Fibroblast of lung (primary cell): Measurements from ENCODE around the gene WWTR1. TPM values are rescaled to one million over a fixed set of nuclear protein-coding genes. Genes with fewer than 3 reads are reported as not detected.

Experiments
- DNase-seq, 2 donors: peaks; one replicate each; pipeline versions ENCODE4 v3.0.0 to v3.0.0-alpha.2; 2010; ENCODE audit warnings: low read depth in 2 of 2
- H2AFZ ChIP-seq: 2 replicates; pipeline ENCODE4 v1.5.1; 2012; ENCODE audit warnings: low read length, control low read depth, inconsistent platforms
- H3K27ac ChIP-seq: 2 replicates; pipeline ENCODE4 v1.5.1; 2011; ENCODE audit warnings: low read length, control low read depth; ENCODE audit not compliant: insufficient read depth
- H3K27me3 ChIP-seq: 2 replicates; pipeline ENCODE4 v1.5.1; 2011; ENCODE audit warnings: mild to moderate bottlenecking, low read length; ENCODE audit not compliant: control insufficient read depth, insufficient read depth
- H3K36me3 ChIP-seq: 2 replicates; pipeline ENCODE4 v1.5.1; 2011; ENCODE audit warnings: low read length; ENCODE audit not compliant: control insufficient read depth, insufficient read depth
- H3K4me1 ChIP-seq: 2 replicates; pipeline ENCODE4 v1.5.1; 2011; ENCODE audit warnings: low read length; ENCODE audit not compliant: control insufficient read depth, insufficient read depth; ENCODE audit errors: extremely low read depth
- H3K4me2 ChIP-seq: 2 replicates; pipeline ENCODE4 v1.5.1; 2011; ENCODE audit warnings: low read length, control low read depth; ENCODE audit not compliant: insufficient read depth; ENCODE audit errors: extremely low read depth
- H3K4me3 ChIP-seq, 4 experiments: fragments of 200-600 bp in 1 of 4; sonication (generic) in 1 of 4; replicated peaks in 1 of 4; 2 replicates each; pipeline ENCODE4 v1.5.1; 2011 to 2016; ENCODE audit warnings: low read length in 4 of 4, low read depth in 3 of 4, mild to moderate bottlenecking in 3 of 4, control low read depth in 2 of 4, inconsistent platforms in 1 of 4, mixed read lengths in 1 of 4; ENCODE audit not compliant: insufficient read depth in 1 of 4; ENCODE audit errors: control extremely low read depth in 1 of 4
- H3K79me2 ChIP-seq: 2 replicates; pipeline ENCODE4 v1.5.1; 2012; ENCODE audit warnings: mild to moderate bottlenecking, low read length, inconsistent platforms; ENCODE audit not compliant: control insufficient read depth, insufficient read depth
- H3K9ac ChIP-seq: 2 replicates; pipeline ENCODE4 v1.5.1; 2011; ENCODE audit warnings: mild to moderate bottlenecking, low read length, control low read depth; ENCODE audit not compliant: insufficient read depth
- H3K9me3 ChIP-seq: 2 replicates; pipeline ENCODE4 v1.5.1; 2012; ENCODE audit warnings: low read depth, low read length; ENCODE audit not compliant: control insufficient read depth, insufficient read depth
- H4K20me1 ChIP-seq: 2 replicates; pipeline ENCODE4 v1.5.1; 2011; ENCODE audit warnings: low read length; ENCODE audit not compliant: control insufficient read depth, insufficient read depth; ENCODE audit errors: extremely low read depth
- EZH2 ChIP-seq: IDR thresholded peaks from 2 replicates; pipeline ENCODE4 v1.5.1; 2012; ENCODE audit warnings: low read length, control low read depth, mild to moderate bottlenecking; ENCODE audit errors: missing control alignments
- polyA plus RNA-seq, 2 donors: library from polyadenylated mRNA; depleted of rRNA in 1 of 2; stranded (reverse) in 1 of 2; unstranded in 1 of 2; fragments of >200 nt; gene quantifications; 2 replicates each; pipeline ENCODE4 v1.2.1, GENCODE V29; 2011 to 2012; ENCODE audit warnings: missing spikeins in 1 of 2
- total RNA-seq: library from RNA; depleted of rRNA; stranded (reverse); fragments of >200 nt; gene quantifications from 2 replicates; pipeline ENCODE4 v1.2.1, GENCODE V29; 2014
- TF ChIP-seq, protein P1 (sequence below), 2 donors: IDR thresholded peaks in 1 of 2; conservative IDR thresholded peaks in 1 of 2; 1 replicate in 1 of 2; 2 replicates in 1 of 2; pipeline ENCODE4 v1.5.1; 2011 to 2012; ENCODE audit warnings: low read length in 2 of 2, control low read depth in 1 of 2, inconsistent platforms in 1 of 2, low read depth in 1 of 2, mild to moderate bottlenecking in 1 of 2

WWTR1 gene
- total and polyA plus RNA-seq, 2 donors (not counting 1 experiment from before 2014, with no cell fraction given), result 13.7 to 71.5 TPM

DNA sequence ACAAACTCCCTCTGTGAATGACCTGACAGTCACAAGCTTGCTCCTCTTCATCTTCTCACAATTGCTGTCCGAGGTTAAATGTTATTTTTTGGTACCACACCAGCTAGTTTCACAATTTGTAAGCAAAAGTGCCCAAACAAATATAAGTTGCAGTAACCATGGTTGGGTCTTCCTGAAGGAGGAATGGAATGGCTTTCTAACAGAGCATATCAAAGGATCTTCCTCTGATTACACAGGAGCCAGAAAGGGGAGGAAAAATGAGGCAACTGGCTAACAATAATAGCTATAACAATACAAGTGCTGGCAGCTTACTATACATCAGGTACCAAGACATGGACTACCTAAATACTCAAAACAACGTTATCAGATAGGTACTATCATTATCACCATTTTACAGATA, 90.4 kb downstream of the WWTR1 start:
- no peak overlapping the region for H3K4me3 ChIP-seq
- peaks cover 2% of the 10 kb centered on the region for H3K36me3 ChIP-seq
- H3K27me3 ChIP-seq, result no peaks in the 10 kb centered on the region
- H2AFZ ChIP-seq, result no peak overlapping the region
- no peak overlapping the region for H3K4me2 ChIP-seq
- H3K27ac ChIP-seq, result peak overlapping the region; percentile 9
- H3K4me1 ChIP-seq, result peaks cover 7% of the 10 kb centered on the region
- no peaks in the 10 kb centered on the region for H4K20me1 ChIP-seq
- DNase-seq, result no peak
- H3K79me2 ChIP-seq, result peaks cover 29% of the 10 kb centered on the region
- no peak overlapping the region for H3K9ac ChIP-seq
- TF ChIP-seq, protein P1, sequence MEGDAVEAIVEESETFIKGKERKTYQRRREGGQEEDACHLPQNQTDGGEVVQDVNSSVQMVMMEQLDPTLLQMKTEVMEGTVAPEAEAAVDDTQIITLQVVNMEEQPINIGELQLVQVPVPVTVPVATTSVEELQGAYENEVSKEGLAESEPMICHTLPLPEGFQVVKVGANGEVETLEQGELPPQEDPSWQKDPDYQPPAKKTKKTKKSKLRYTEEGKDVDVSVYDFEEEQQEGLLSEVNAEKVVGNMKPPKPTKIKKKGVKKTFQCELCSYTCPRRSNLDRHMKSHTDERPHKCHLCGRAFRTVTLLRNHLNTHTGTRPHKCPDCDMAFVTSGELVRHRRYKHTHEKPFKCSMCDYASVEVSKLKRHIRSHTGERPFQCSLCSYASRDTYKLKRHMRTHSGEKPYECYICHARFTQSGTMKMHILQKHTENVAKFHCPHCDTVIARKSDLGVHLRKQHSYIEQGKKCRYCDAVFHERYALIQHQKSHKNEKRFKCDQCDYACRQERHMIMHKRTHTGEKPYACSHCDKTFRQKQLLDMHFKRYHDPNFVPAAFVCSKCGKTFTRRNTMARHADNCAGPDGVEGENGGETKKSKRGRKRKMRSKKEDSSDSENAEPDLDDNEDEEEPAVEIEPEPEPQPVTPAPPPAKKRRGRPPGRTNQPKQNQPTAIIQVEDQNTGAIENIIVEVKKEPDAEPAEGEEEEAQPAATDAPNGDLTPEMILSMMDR (conservative IDR thresholded peaks at IDR 0.05 in 1 of 2, IDR thresholded peaks at IDR 0.05 in 1 of 2; ENCODE audit: low read depth in 1 of 2, low read length in 2 of 2), result no peak
- no peak for TF ChIP-seq EZH2
- H3K9me3 ChIP-seq, result no peaks in the 10 kb centered on the region

DNA sequence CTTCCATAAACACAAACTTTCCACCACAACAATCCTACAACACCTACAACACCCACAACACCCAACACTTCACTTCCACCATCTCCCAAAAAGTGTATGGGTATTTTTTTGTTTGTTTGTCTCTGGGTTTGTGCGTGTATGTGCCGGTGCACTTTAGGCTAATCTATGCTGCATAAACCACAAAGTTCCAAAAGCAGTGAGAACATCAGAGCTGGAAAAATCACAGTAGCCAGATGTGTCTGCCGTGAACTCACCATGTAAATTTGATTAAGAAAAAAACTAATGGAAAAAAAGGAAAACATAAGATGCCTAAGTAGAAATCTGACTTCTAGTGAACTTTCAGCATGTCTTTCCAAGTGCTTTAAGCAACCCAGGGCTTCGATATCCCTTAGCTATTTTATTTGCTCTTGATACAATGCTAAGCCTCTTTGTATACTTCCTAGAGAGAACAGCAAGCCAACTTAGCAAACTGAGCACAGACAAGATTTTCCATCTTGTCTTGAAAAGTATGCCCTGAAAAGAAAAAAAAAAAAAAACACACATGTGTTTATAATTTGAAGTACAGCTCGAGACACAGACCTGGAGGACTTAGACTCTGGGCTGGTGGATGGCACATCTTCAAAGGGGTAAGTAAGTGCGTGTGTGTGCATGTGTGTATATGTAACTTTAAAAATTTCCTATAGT, 91.4 kb downstream of the WWTR1 start:
- H3K27me3 ChIP-seq, result no peaks in the 10 kb centered on the region
- peak; percentile 42 to 74 for DNase-seq
- H3K4me1 ChIP-seq, result peaks cover 4% of the 10 kb centered on the region
- no peak overlapping the region for H2AFZ ChIP-seq
- peaks cover 2% of the 10 kb centered on the region for H3K36me3 ChIP-seq
- H3K9me3 ChIP-seq, result no peaks in the 10 kb centered on the region
- H3K79me2 ChIP-seq, result peaks cover 29% of the 10 kb centered on the region
- no peaks in the 10 kb centered on the region for H4K20me1 ChIP-seq
- TF ChIP-seq EZH2, result no peak
- TF ChIP-seq, protein P1 (conservative IDR thresholded peaks at IDR 0.05 in 1 of 2, IDR thresholded peaks at IDR 0.05 in 1 of 2; ENCODE audit: low read depth in 1 of 2, low read length in 2 of 2), result no peak
- H3K27ac ChIP-seq, result peak overlapping the region; percentile 31
- H3K9ac ChIP-seq, result no peak overlapping the region
- no peak overlapping the region for H3K4me3 ChIP-seq
- H3K4me2 ChIP-seq, result peak overlapping the region; percentile 23

DNA sequence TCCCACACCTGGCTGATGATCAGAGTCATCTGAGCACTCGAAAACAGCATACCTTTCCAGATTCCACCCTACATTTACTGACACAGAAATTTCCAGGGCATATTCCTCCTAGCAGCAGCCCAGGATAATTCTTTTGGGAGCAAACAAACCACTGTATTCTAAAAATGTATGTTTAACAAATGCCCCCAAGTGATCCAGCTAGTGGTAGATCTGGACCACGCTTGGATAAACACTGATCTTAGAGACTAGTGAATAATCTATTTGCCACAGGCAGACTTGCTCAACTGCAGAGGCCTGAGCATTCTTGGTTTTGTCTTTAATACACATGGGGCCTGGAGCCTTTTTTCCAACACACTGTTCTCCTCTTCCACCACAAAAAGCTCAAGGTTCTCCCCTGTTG, 93.7 kb downstream of the WWTR1 start:
- H3K27ac ChIP-seq, result no peak overlapping the region
- H4K20me1 ChIP-seq, result no peaks in the 10 kb centered on the region
- H3K27me3 ChIP-seq, result no peaks in the 10 kb centered on the region
- no peak overlapping the region for H3K4me3 ChIP-seq
- no peak overlapping the region for H3K4me2 ChIP-seq
- H3K79me2 ChIP-seq, result peaks cover 27% of the 10 kb centered on the region
- DNase-seq, result peak in 1 of 2 donors; percentile 64
- TF ChIP-seq, protein P1 (conservative IDR thresholded peaks at IDR 0.05 in 1 of 2, IDR thresholded peaks at IDR 0.05 in 1 of 2; ENCODE audit: low read depth in 1 of 2, low read length in 2 of 2), result no peak
- no peak for TF ChIP-seq EZH2
- H3K36me3 ChIP-seq, result no peaks in the 10 kb centered on the region
- H3K9me3 ChIP-seq, result no peaks in the 10 kb centered on the region
- no peak overlapping the region for H2AFZ ChIP-seq
- H3K9ac ChIP-seq, result no peak overlapping the region
- peaks cover 4% of the 10 kb centered on the region for H3K4me1 ChIP-seq
